Ovary (tissue), 9 donors: Measurements from ENCODE around the gene SH3PXD2A. TPM values are rescaled to one million over a fixed set of nuclear protein-coding genes. Genes with fewer than 3 reads are reported as not detected.

ENCODE experiments used
- DNase-seq, 5 donors: peaks; one replicate each; pipeline ENCODE4 v3.0.0-alpha.2; 2019 to 2020
- H3K27ac ChIP-seq, 2 donors: fragments of 200-600 bp; one replicate each; pipeline versions ENCODE4 v1.5.1 to v1.8.0; 2019 to 2022
- H3K27me3 ChIP-seq: fragments of 200-600 bp; one replicate; pipeline ENCODE4 v1.8.0; 2022
- H3K36me3 ChIP-seq: fragments of 200-600 bp; sonication (generic); one replicate; pipeline ENCODE4 v1.5.1; 2019
- H3K4me1 ChIP-seq: one replicate; pipeline ENCODE4 v1.8.1; 2013; ENCODE audit warnings: mild to moderate bottlenecking, moderate library complexity; ENCODE audit not compliant: insufficient read depth
- H3K4me3 ChIP-seq: fragments of 200-600 bp; sonication (generic); one replicate; pipeline ENCODE4 v1.5.1; 2017
- H3K9me3 ChIP-seq, 2 donors: fragments of 200-600 bp in 1 of 2; sonication (generic) in 1 of 2; one replicate each; pipeline versions ENCODE4 v1.5.1 to v1.8.1; 2013 to 2019; ENCODE audit warnings: mild to moderate bottlenecking in 1 of 2, moderate library complexity in 1 of 2
- CTCF ChIP-seq, 3 donors: fragments of 450-650 bp in 2 of 3; fragments of 200-600 bp in 1 of 3; IDR thresholded peaks; one replicate each; pipeline versions ENCODE4 v1.5.1 to v1.8.0; 2016 to 2022; ENCODE audit warnings: antibody characterized with exemption in 3 of 3, mild to moderate bottlenecking in 1 of 3
- EP300 ChIP-seq: sonication (generic); formaldehyde crosslinking; IDR thresholded peaks from one replicate; pipeline ENCODE4 v1.6.1; 2017; ENCODE audit warnings: antibody characterized with exemption
- POLR2A ChIP-seq: fragments of 450-650 bp; IDR thresholded peaks from one replicate; pipeline ENCODE4 v1.6.1; 2017; ENCODE audit warnings: antibody characterized with exemption, mild to moderate bottlenecking, moderate library complexity
- WGBS, 3 donors: extraction: QIAGEN DNeasy Blood & Tissue Kit in 1 of 3; methylation state at CpG; one replicate each; pipeline versions ENCODE4 v1.1.5 to v1.1.7; 2013 to 2017; 5-methylcytosine and 5-hydroxymethylcytosine counted together
- intact Hi-C, 4 donors: fragments of 100-400 bp; cut with DNase I; formaldehyde crosslinking; loops; one replicate each; pipeline versions ENCODE4 v1.11.0 to v1.15.1; 2022 to 2023
- polyA plus RNA-seq, 2 donors: library from polyadenylated mRNA; stranded (reverse); fragments of 200-250 nt in 1 of 2; fragments of 350-450 nt in 1 of 2; fragmentation: Illumina TruSeq in 1 of 2; extraction: RNeasy Lipid Tissue Mini Kit (QIAGEN cat#74804) in 1 of 2; gene quantifications; one replicate each; pipeline ENCODE4 v1.2.3, GENCODE V29; 2013 to 2014
- total RNA-seq, 7 donors: library from RNA; depleted of rRNA in 2 of 7; stranded (reverse); fragments of >200 nt in 2 of 7; fragmentation: NEBNext Ultra II Directional in 3 of 7; extraction: Animal tissue kit (Norgen Biotek cat#: 25700) in 3 of 7; gene quantifications; one replicate each; pipeline versions ENCODE4 v1.1.0 to v1.2.4, GENCODE V29; 2016 to 2023
- donor health status: DM: no; HTN: no; CAD: no; lungs with moderate emphysema.
- donor health status: DM: no; HTN: no; CAD: no.
- donor health status: Bipolar disorder and iron deficiency.
- donor health status: DM: yes; HTN: yes; CAD: no.
- donor health status: DM: no; HTN: no; CAD: no.
- donor health status: DM: yes; HTN: yes; CAD: no.

Gene SH3PXD2A
- total and polyA plus RNA-seq, 9 donors = 15.3 to 82.9 (median 52.2) TPM

GRCh38 chr10:103822107-103822716, 33.2 kb downstream of the SH3PXD2A start:
- H3K27me3 ChIP-seq = no peaks in the 10 kb centered on the region
- H3K36me3 ChIP-seq = no peaks in the 10 kb centered on the region
- intact Hi-C loops = no loop called here
- H3K9me3 ChIP-seq = no peaks in the 10 kb centered on the region
- H3K4me1 ChIP-seq = peaks cover 22% of the 10 kb centered on the region
- no peak overlapping the region for H3K4me3 ChIP-seq
- H3K27ac ChIP-seq = no peak overlapping the region
- TF ChIP-seq POLR2A = no peak
- TF ChIP-seq CTCF (IDR thresholded peaks at IDR 0.05) = no peak
- no peak for TF ChIP-seq EP300
- no peak for DNase-seq
- WGBS, 3 donors = 51 to 76% (median 63%) methylated on average over 5 of the region's 5 CpGs

GRCh38 chr10:103820101-103821062, 35.0 kb downstream of the SH3PXD2A start:
- no peaks in the 10 kb centered on the region for H3K36me3 ChIP-seq
- peak; percentile 67 to 84 (median 80) for DNase-seq

GRCh38 chr10:103819493-103819892, 35.9 kb downstream of the SH3PXD2A start:
- Histone ChIP-seq H3K36me3 (no peaks in the 10 kb centered on the region), H3K27me3 (no peaks in the 10 kb centered on the region), H3K27ac (no peak overlapping the region), H3K9me3 (no peaks in the 10 kb centered on the region), H3K4me1 (peaks cover 22% of the 10 kb centered on the region), H3K4me3 (no peak overlapping the region)
- intact Hi-C loops = no loop called here
- WGBS, 3 donors = 64 to 67% (median 65%) methylated on average over 7 of the region's 7 CpGs
- no peak for DNase-seq
- TF ChIP-seq POLR2A = no peak

More at GRCh38 chr10:103820101-103821062, 35.0 kb downstream of the SH3PXD2A start:
- Histone ChIP-seq H3K27ac (no peak overlapping the region), H3K9me3 (no peaks in the 10 kb centered on the region), H3K4me3 (no peak overlapping the region), H3K27me3 (no peaks in the 10 kb centered on the region), H3K4me1 (peaks cover 22% of the 10 kb centered on the region)
- WGBS, 3 donors = 18 to 20% (median 18%) methylated on average over 19 of the region's 19 CpGs
- TF ChIP-seq EP300 (no peak), CTCF (IDR thresholded peaks at IDR 0.05) (no peak), POLR2A (no peak)
- intact Hi-C loops = no loop called here

GRCh38 chr10:103818765-103819374, 36.5 kb downstream of the SH3PXD2A start:
- H3K36me3 ChIP-seq = no peaks in the 10 kb centered on the region
- H3K27ac ChIP-seq = no peak overlapping the region
- intact Hi-C loops = no loop called here
- H3K27me3 ChIP-seq = no peaks in the 10 kb centered on the region
- H3K9me3 ChIP-seq = no peaks in the 10 kb centered on the region
- no peak overlapping the region for H3K4me3 ChIP-seq
- no peak for TF ChIP-seq EP300
- TF ChIP-seq POLR2A = no peak
- no peak for TF ChIP-seq CTCF (IDR thresholded peaks at IDR 0.05)
- peaks cover 23% of the 10 kb centered on the region for H3K4me1 ChIP-seq
- 61 to 73% (median 63%) methylated on average over 6 of the region's 6 CpGs for WGBS, 3 donors
- DNase-seq = no peak
